H9 (cell line): ENCODE measurements around the gene ZNF407. TPM values are rescaled to one million over a fixed set of nuclear protein-coding genes. Genes with fewer than 3 reads are reported as not detected.

Experiments
- DNase-seq: peaks from one replicate; pipeline ENCODE4 v3.0.0-alpha.2; 2017
- H2AFZ ChIP-seq: one replicate; pipeline ENCODE4 v1.6.1; 2013; ENCODE audit warnings: mild to moderate bottlenecking, low read length, control low read depth, moderate library complexity
- H2AK5ac ChIP-seq: 2 replicates; pipeline ENCODE4 v1.6.1; 2013; ENCODE audit warnings: low read length, control low read depth, mixed read lengths; ENCODE audit not compliant: insufficient read length
- H2BK120ac ChIP-seq: one replicate; pipeline ENCODE4 v1.6.1; 2013; ENCODE audit warnings: low read depth, mild to moderate bottlenecking, low read length, control low read depth, inconsistent platforms; ENCODE audit not compliant: poor library complexity, severe bottlenecking
- H2BK12ac ChIP-seq: 2 replicates; pipeline ENCODE4 v1.6.1; 2013; ENCODE audit warnings: low read length, control low read depth, mixed read lengths, low read depth; ENCODE audit not compliant: insufficient read length
- H2BK15ac ChIP-seq: 2 replicates; pipeline ENCODE4 v1.6.1; 2013; ENCODE audit warnings: low read depth, low read length, control low read depth
- H2BK20ac ChIP-seq: one replicate; pipeline ENCODE4 v1.6.1; 2013; ENCODE audit warnings: low read depth, mild to moderate bottlenecking, low read length, control low read depth, inconsistent platforms; ENCODE audit not compliant: poor library complexity, severe bottlenecking
- H2BK5ac ChIP-seq: 2 replicates; pipeline ENCODE4 v1.6.1; 2013; ENCODE audit warnings: low read length, control low read depth, mixed read lengths; ENCODE audit not compliant: insufficient read length
- H3K14ac ChIP-seq: 2 replicates; pipeline ENCODE4 v1.6.1; 2013; ENCODE audit warnings: low read length, control low read depth; ENCODE audit not compliant: insufficient read depth
- H3K18ac ChIP-seq: 2 replicates; pipeline ENCODE4 v1.6.1; 2013; ENCODE audit warnings: low read depth, mild to moderate bottlenecking, mixed read lengths, low read length, control low read depth; ENCODE audit not compliant: insufficient read length
- H3K23ac ChIP-seq: 2 replicates; pipeline ENCODE4 v1.6.1; 2013; ENCODE audit warnings: low read length, control low read depth, mixed read lengths, low read depth; ENCODE audit not compliant: insufficient read length
- H3K23me2 ChIP-seq: 2 replicates; pipeline ENCODE4 v1.6.1; 2013; ENCODE audit warnings: low read depth, mild to moderate bottlenecking, mixed read lengths, low read length, control low read depth; ENCODE audit not compliant: insufficient read length, poor library complexity, severe bottlenecking
- H3K27ac ChIP-seq: 2 replicates; pipeline ENCODE4 v1.5.1; 2013; ENCODE audit warnings: low read length, control low read depth, mixed read lengths, low read depth; ENCODE audit not compliant: insufficient read length
- H3K27me3 ChIP-seq: 2 replicates; pipeline ENCODE4 v1.6.1; 2013; ENCODE audit warnings: low read length, control low read depth, inconsistent platforms; ENCODE audit not compliant: insufficient read depth
- H3K4ac ChIP-seq: 2 replicates; pipeline ENCODE4 v1.6.1; 2013; ENCODE audit warnings: low read depth, mild to moderate bottlenecking, control low read depth, inconsistent platforms, low read length, moderate library complexity
- H3K4me1 ChIP-seq: 2 replicates; pipeline ENCODE4 v1.6.1; 2013; ENCODE audit warnings: low read length, control low read depth, inconsistent platforms; ENCODE audit not compliant: insufficient read depth
- H3K4me2 ChIP-seq: 2 replicates; pipeline ENCODE4 v1.6.1; 2013; ENCODE audit warnings: low read length, control low read depth, mixed read lengths; ENCODE audit not compliant: insufficient read length, insufficient read depth
- H3K56ac ChIP-seq: 2 replicates; pipeline ENCODE4 v1.6.1; 2013; ENCODE audit warnings: low read depth, mild to moderate bottlenecking, mixed read lengths, low read length, control low read depth; ENCODE audit not compliant: insufficient read length
- H3K79me1 ChIP-seq: 2 replicates; pipeline ENCODE4 v1.6.1; 2013; ENCODE audit warnings: low read depth, mild to moderate bottlenecking, moderate library complexity, low read length, control low read depth, inconsistent platforms; ENCODE audit not compliant: insufficient read depth, poor library complexity, severe bottlenecking
- H3K79me2 ChIP-seq: 2 replicates; pipeline ENCODE4 v1.6.1; 2013; ENCODE audit warnings: low read length, control low read depth, inconsistent platforms; ENCODE audit not compliant: insufficient read depth
- H3K9ac ChIP-seq: 2 replicates; pipeline ENCODE4 v1.6.1; 2013; ENCODE audit warnings: low read length, control low read depth, mixed read lengths; ENCODE audit not compliant: insufficient read length; ENCODE audit errors: extremely low read depth
- H3K9me3 ChIP-seq: one replicate; pipeline ENCODE4 v1.6.1; 2013; ENCODE audit warnings: low read depth, low read length, inconsistent platforms; ENCODE audit not compliant: control insufficient read depth
- H3T11ph ChIP-seq: one replicate; pipeline ENCODE4 v1.6.1; 2013; ENCODE audit warnings: mild to moderate bottlenecking, low read length, control low read depth, inconsistent platforms
- H4K20me1 ChIP-seq: one replicate; pipeline ENCODE4 v1.6.1; 2013; ENCODE audit not compliant: control insufficient read depth, insufficient read length, insufficient read depth
- H4K5ac ChIP-seq: 2 replicates; pipeline ENCODE4 v1.6.1; 2013; ENCODE audit warnings: low read depth, mild to moderate bottlenecking, mixed read lengths, low read length, control low read depth; ENCODE audit not compliant: insufficient read length
- H4K8ac ChIP-seq: replicated peaks from 2 replicates; pipeline ENCODE4 v1.6.1; 2013; ENCODE audit warnings: low read length, control low read depth, mixed read lengths, low read depth; ENCODE audit not compliant: insufficient read length
- H4K91ac ChIP-seq: 2 replicates; pipeline ENCODE4 v1.6.1; 2013; ENCODE audit warnings: low read depth, mild to moderate bottlenecking, moderate library complexity, mixed read lengths, low read length, control low read depth; ENCODE audit not compliant: insufficient read length
- H3K27ac Mint-ChIP-seq, 3 experiments: 2 replicates in 2 of 3; 3 replicates in 1 of 3; pipeline ENCODE4 v1.8.0; 2020 to 2021; ENCODE audit warnings: mixed read lengths in 3 of 3, mild to moderate bottlenecking in 1 of 3, moderate library complexity in 1 of 3
- H3K27me3 Mint-ChIP-seq: 2 replicates; pipeline ENCODE4 v1.8.0; 2021; ENCODE audit warnings: low read depth, mild to moderate bottlenecking, moderate library complexity, mixed read lengths
- H3K36me3 Mint-ChIP-seq, 3 experiments: 2 replicates in 2 of 3; 3 replicates in 1 of 3; pipeline ENCODE4 v1.8.0; 2020 to 2021; ENCODE audit warnings: low read depth in 3 of 3, mixed read lengths in 3 of 3; ENCODE audit not compliant: insufficient read depth in 1 of 3
- H3K4me1 Mint-ChIP-seq, 2 experiments: 2 replicates each; pipeline ENCODE4 v1.8.0; 2020; ENCODE audit warnings: mixed read lengths in 2 of 2
- H3K4me3 Mint-ChIP-seq, 2 experiments: 2 replicates in 1 of 2; 3 replicates in 1 of 2; pipeline ENCODE4 v1.8.0; 2020 to 2021; ENCODE audit warnings: mild to moderate bottlenecking in 2 of 2, mixed read lengths in 2 of 2, moderate library complexity in 1 of 2
- H3K9me3 Mint-ChIP-seq, 2 experiments: 2 replicates in 1 of 2; 3 replicates in 1 of 2; pipeline ENCODE4 v1.8.0; 2020; ENCODE audit warnings: mild to moderate bottlenecking in 2 of 2, mixed read lengths in 2 of 2, moderate library complexity in 1 of 2
- CTCF ChIP-seq: fragments of 200-600 bp; sonication (generic); conservative IDR thresholded peaks from 3 replicates; pipeline ENCODE4 v1.8.0; 2021; ENCODE audit warnings: antibody characterized with exemption, mild to moderate bottlenecking
- WGBS: extraction: QIAGEN DNeasy Blood & Tissue Kit; methylation state at CpG from one replicate; pipeline ENCODE4 v1.1.7; 2013; ENCODE audit warnings: missing lambda C conversion rate, low lambda C conversion rate, mixed read lengths; ENCODE audit not compliant: insufficient read length; ENCODE audit errors: extremely low coverage; 5-methylcytosine and 5-hydroxymethylcytosine counted together
- total RNA-seq: library from RNA; stranded (reverse); gene quantifications from 2 replicates; pipeline ENCODE4 v1.2.1, GENCODE V29; 2021

ZNF407 gene
- total RNA-seq, 1 experiment from 2014 or later: 8.7 TPM

DNA sequence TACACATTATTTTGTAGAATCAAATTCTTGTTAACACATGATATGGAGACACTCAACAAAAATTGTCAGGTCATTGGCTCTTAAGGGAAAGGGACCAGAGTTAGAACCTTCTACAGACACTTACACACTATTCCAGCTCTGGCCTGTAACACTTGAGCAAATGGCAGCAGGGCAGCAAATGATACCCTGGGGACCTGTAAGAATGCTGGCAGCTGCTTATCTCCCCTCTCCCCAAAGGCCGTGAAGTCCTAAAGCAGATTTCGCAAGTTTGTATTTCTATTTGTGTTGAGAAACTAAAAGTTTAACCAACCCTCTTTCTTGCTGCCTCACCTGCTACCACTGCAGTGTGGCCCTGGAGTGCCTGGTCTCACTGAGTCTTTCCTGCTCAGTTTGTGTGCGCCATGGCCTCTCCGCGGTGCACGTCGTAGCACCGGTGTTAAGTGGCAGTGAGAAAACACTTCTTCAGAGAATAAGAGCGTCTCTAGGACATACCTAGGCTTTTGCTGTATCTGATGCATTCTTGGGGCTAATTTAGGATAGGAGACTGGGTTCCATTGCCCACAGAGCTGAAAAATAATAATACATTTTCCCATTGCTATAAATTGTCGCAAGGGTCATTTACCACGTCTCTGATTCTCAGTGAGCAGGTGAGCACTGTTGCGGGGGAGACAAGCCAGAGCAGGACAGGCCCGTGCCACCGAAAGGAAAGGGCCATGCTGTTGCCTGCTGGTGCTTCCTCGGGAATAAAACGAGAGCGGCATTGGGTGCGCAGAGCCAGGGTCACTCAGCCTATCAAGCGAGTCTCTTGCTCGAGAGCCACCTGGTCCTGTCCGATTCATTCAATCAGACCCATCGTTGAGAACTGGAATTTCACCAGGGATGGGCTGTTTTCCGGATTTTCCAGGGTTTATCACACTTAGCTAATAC is 406.4 kb downstream of the ZNF407 start:
- Mint-ChIP-seq H3K4me3 (no peak overlapping the region), H3K36me3 (no peaks in the 10 kb centered on the region; a peak in 1 of 7 replicates), H3K27ac (peak overlapping the region in 2 of 3 experiments; percentile 88 to 93; a peak in 3 of 7 replicates), H3K27me3 (no peaks in the 10 kb centered on the region), H3K4me1 (peaks cover 16 to 17% of the 10 kb centered on the region in 2 experiments), H3K9me3 (no peaks in the 10 kb centered on the region)
- Histone ChIP-seq H3K79me2 (no peaks in the 10 kb centered on the region), H2AFZ (no peak overlapping the region), H3K18ac (no peak overlapping the region), H3K23ac (no peak overlapping the region), H3K23me2 (no peaks in the 10 kb centered on the region), H4K91ac (no peak overlapping the region), H3K4ac (no peak overlapping the region), H2BK12ac (no peak overlapping the region), H4K8ac (no peak overlapping the region), H2BK15ac (no peak overlapping the region), H3K79me1 (no peaks in the 10 kb centered on the region), H3K9ac (no peak overlapping the region), H4K5ac (no peak overlapping the region), H2BK20ac (no peak overlapping the region), H3K27me3 (no peaks in the 10 kb centered on the region), H3K9me3 (no peaks in the 10 kb centered on the region), H3T11ph (no peak overlapping the region), H4K20me1 (no peaks in the 10 kb centered on the region), H3K14ac (no peak overlapping the region), H2AK5ac (no peak overlapping the region), H2BK5ac (no peak overlapping the region), H3K27ac (no peak overlapping the region), H2BK120ac (no peak overlapping the region), H3K4me2 (no peak overlapping the region), H3K4me1 (no peaks in the 10 kb centered on the region; the same call in 1 of the 2 replicates), H3K56ac (no peak overlapping the region)
- no peak for DNase-seq
- TF ChIP-seq CTCF: no peak
- no CpG with 5 or more reads among the region's 23 CpGs for WGBS
